ENCODE results near the gene TSHZ2. TPM values are rescaled to one million over a fixed set of nuclear protein-coding genes. Genes with fewer than 3 reads are reported as not detected.

TSHZ2 gene
- total and polyA plus RNA-seq, 2 experiments from 2014 or later: 1.1 to 5.2 TPM

DNA sequence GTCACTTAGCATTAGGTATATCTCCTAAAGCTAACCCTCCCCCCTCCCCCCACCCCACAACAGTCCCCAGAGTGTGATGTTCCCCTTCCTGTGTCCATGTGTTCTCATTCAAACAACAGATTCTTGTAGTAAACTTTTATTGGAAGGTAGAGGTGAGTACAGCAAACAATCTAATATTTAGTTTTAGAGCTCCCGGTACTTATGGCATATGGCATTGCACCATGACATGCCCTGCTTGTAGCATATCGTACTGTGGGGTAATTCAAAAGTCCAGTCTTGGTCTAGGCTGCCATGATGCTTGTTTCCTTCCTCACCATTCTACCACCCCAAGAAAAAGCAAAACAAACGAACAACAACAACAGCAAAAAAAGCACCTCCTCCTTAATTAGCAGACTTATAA, 332.0 kb downstream of the TSHZ2 start:
- Histone ChIP-seq H3K9me3 (ENCODE audit: low read depth) (no peaks in the 10 kb centered on the region), H4K20me1 (ENCODE audit: insufficient read depth, poor library complexity, severe bottlenecking) (no peaks in the 10 kb centered on the region), H3K36me3 (replicated peaks; ENCODE audit: insufficient read depth, low read depth) (no peaks in the 10 kb centered on the region), H3K4me3 (no peak overlapping the region), H3K9me2 (replicated peaks; ENCODE audit: insufficient read depth) (no peaks in the 10 kb centered on the region), H3K79me2 (no peaks in the 10 kb centered on the region), H2AFZ (no peak overlapping the region), H3K27me3 (no peaks in the 10 kb centered on the region), H3K4me2 (no peak overlapping the region), H3K27ac (no peak overlapping the region), H3K4me1 (ENCODE audit: insufficient read depth) (peaks cover 15% of the 10 kb centered on the region)
- 95% methylated on average over 3 of the region's 3 CpGs for WGBS (ENCODE audit: low lambda C conversion rate, missing lambda C conversion rate)
- TF ChIP-seq, protein P1, sequence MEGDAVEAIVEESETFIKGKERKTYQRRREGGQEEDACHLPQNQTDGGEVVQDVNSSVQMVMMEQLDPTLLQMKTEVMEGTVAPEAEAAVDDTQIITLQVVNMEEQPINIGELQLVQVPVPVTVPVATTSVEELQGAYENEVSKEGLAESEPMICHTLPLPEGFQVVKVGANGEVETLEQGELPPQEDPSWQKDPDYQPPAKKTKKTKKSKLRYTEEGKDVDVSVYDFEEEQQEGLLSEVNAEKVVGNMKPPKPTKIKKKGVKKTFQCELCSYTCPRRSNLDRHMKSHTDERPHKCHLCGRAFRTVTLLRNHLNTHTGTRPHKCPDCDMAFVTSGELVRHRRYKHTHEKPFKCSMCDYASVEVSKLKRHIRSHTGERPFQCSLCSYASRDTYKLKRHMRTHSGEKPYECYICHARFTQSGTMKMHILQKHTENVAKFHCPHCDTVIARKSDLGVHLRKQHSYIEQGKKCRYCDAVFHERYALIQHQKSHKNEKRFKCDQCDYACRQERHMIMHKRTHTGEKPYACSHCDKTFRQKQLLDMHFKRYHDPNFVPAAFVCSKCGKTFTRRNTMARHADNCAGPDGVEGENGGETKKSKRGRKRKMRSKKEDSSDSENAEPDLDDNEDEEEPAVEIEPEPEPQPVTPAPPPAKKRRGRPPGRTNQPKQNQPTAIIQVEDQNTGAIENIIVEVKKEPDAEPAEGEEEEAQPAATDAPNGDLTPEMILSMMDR (IDR thresholded peaks at IDR 0.05; ENCODE audit: poor library complexity): no peak
- TF ChIP-seq EZH2phosphoT487 (IDR thresholded peaks at IDR 0.05; ENCODE audit: low read depth, severe bottlenecking, unreplicated experiment): no peak
- TF ChIP-seq EZH2 (IDR thresholded peaks at IDR 0.05; ENCODE audit: borderline replicate concordance): no peak
- DNase-seq (ENCODE audit: low spot score): no peak

DNA sequence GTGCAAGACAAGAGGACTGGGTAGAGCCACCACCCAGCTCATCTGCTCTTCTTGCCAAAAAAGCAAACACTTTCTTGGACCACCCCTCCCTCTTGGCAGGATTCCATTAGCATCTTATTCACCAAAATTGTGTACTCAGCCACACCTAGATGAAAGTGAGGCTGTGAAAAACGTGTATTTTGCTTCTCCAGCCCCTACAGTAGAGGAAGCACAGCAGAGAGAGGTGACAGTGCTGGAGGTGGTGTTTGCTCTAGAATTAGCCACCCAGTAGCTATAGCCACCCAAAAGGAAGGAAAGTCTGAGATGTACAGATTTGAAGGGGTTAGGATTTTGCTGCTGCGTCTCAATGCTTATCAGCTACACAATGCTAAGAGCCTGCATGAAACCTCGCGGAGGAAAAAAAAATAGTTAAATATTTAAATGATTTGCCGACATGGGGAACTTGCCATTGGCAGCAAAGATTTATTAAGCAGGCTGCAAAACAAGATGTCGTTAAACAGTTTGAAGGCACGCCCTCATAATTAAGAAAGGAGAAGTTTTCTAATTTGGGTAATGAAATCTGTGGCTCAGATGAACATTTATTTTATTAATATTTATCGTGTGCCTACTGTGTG, 334.1 kb downstream of the TSHZ2 start:
- no peaks in the 10 kb centered on the region for H4K20me1 ChIP-seq (ENCODE audit: insufficient read depth, poor library complexity, severe bottlenecking)
- no peak overlapping the region for H3K4me3 ChIP-seq
- no peak for DNase-seq (ENCODE audit: low spot score)
- no peak overlapping the region for H3K4me2 ChIP-seq
- no peak overlapping the region for H3K27ac ChIP-seq
- no peak overlapping the region for H2AFZ ChIP-seq
- H3K36me3 ChIP-seq (replicated peaks; ENCODE audit: insufficient read depth, low read depth): no peaks in the 10 kb centered on the region
- H3K9me3 ChIP-seq (ENCODE audit: low read depth): no peaks in the 10 kb centered on the region
- H3K27me3 ChIP-seq: no peaks in the 10 kb centered on the region
- no peaks in the 10 kb centered on the region for H3K4me1 ChIP-seq (ENCODE audit: insufficient read depth)
- WGBS (ENCODE audit: low lambda C conversion rate, missing lambda C conversion rate): 79% methylated on average over 8 of the region's 8 CpGs
- no peaks in the 10 kb centered on the region for H3K79me2 ChIP-seq
- TF ChIP-seq, protein P1 (IDR thresholded peaks at IDR 0.05; ENCODE audit: poor library complexity): no peak
- TF ChIP-seq EZH2 (IDR thresholded peaks at IDR 0.05; ENCODE audit: borderline replicate concordance) (no peak), EZH2phosphoT487 (IDR thresholded peaks at IDR 0.05; ENCODE audit: low read depth, severe bottlenecking, unreplicated experiment) (no peak)
- H3K9me2 ChIP-seq (replicated peaks; ENCODE audit: insufficient read depth): no peaks in the 10 kb centered on the region

GRCh38 chr20:53307964-53308597, 335.9 kb downstream of the TSHZ2 start:
- H3K4me2 ChIP-seq: no peak overlapping the region
- H3K27me3 ChIP-seq: no peaks in the 10 kb centered on the region
- DNase-seq (ENCODE audit: low spot score): no peak
- H3K36me3 ChIP-seq (replicated peaks; ENCODE audit: insufficient read depth, low read depth): no peaks in the 10 kb centered on the region
- H3K4me1 ChIP-seq (ENCODE audit: insufficient read depth): no peaks in the 10 kb centered on the region
- H3K27ac ChIP-seq: no peak overlapping the region
- TF ChIP-seq EZH2 (IDR thresholded peaks at IDR 0.05; ENCODE audit: borderline replicate concordance) (no peak), EZH2phosphoT487 (IDR thresholded peaks at IDR 0.05; ENCODE audit: low read depth, severe bottlenecking, unreplicated experiment) (no peak)
- TF ChIP-seq, protein P1 (IDR thresholded peaks at IDR 0.05; ENCODE audit: poor library complexity): no peak
- H3K9me3 ChIP-seq (ENCODE audit: low read depth): no peaks in the 10 kb centered on the region
- H3K9me2 ChIP-seq (replicated peaks; ENCODE audit: insufficient read depth): no peaks in the 10 kb centered on the region
- 86% methylated on average over 16 of the region's 16 CpGs for WGBS (ENCODE audit: low lambda C conversion rate, missing lambda C conversion rate)
- no peak overlapping the region for H2AFZ ChIP-seq
- no peaks in the 10 kb centered on the region for H4K20me1 ChIP-seq (ENCODE audit: insufficient read depth, poor library complexity, severe bottlenecking)
- H3K79me2 ChIP-seq: no peaks in the 10 kb centered on the region
- no peak overlapping the region for H3K4me3 ChIP-seq
